GM12878 (cell line): ENCODE data around the gene ANK3.

Source experiments
- ATF7 ChIP-seq: fragments of 450-650 bp; IDR thresholded peaks from 2 replicates; pipeline ENCODE4 v1.6.1; 2016; ENCODE audit warnings: low read depth, mild to moderate bottlenecking
- BCL11A ChIP-seq: IDR thresholded peaks from 2 replicates; pipeline ENCODE4 v1.6.1; 2011; ENCODE audit warnings: low read depth, low read length
- CHD2 ChIP-seq: IDR thresholded peaks from 2 replicates; pipeline ENCODE4 v1.6.1; 2011; ENCODE audit warnings: low read depth, low read length, improper control_type of control experiment, borderline replicate concordance
- CTCF ChIP-seq, 3 experiments: IDR thresholded peaks in 2 of 3; conservative IDR thresholded peaks in 1 of 3; 2 replicates each; pipeline ENCODE4 v1.5.1; 2011; ENCODE audit warnings: low read depth in 3 of 3, low read length in 3 of 3, mild to moderate bottlenecking in 3 of 3, control low read depth in 2 of 3, moderate library complexity in 2 of 3, inconsistent platforms in 1 of 3, mixed read lengths in 1 of 3; ENCODE audit not compliant: control insufficient read depth in 2 of 3, insufficient read depth in 1 of 3; ENCODE audit errors: extremely low read depth in 1 of 3
- FOS ChIP-seq: IDR thresholded peaks from 3 replicates; pipeline ENCODE4 v1.6.1; 2011; ENCODE audit warnings: borderline replicate concordance; ENCODE audit not compliant: insufficient read length; ENCODE audit errors: extremely low read depth
- JUNB ChIP-seq: IDR thresholded peaks from 2 replicates; pipeline ENCODE4 v1.6.1; 2016; ENCODE audit warnings: antibody characterized with exemption, mild to moderate bottlenecking
- MYC ChIP-seq: IDR thresholded peaks from 2 replicates; pipeline ENCODE4 v1.6.1; 2011; ENCODE audit warnings: mild to moderate bottlenecking, low read length, moderate library complexity, inconsistent platforms; ENCODE audit not compliant: insufficient read depth, insufficient replicate concordance, insufficient read length, severe bottlenecking
- POLR2A ChIP-seq: IDR thresholded peaks from 2 replicates; pipeline ENCODE4 v1.6.1; 2011; ENCODE audit warnings: low read depth, mild to moderate bottlenecking, low read length
- RELB ChIP-seq: fragments of 450-650 bp; IDR thresholded peaks from 2 replicates; pipeline ENCODE4 v1.6.1; 2017; ENCODE audit warnings: low read depth, mild to moderate bottlenecking, moderate library complexity
- REST ChIP-seq: IDR thresholded peaks from 2 replicates; pipeline ENCODE4 v1.6.1; 2012; ENCODE audit warnings: mild to moderate bottlenecking, low read depth, low read length

- TF ChIP-seq CTCF (IDR thresholded peaks at IDR 0.05 in 2 of 3, conservative IDR thresholded peaks at IDR 0.05 in 1 of 3; ENCODE audit: control insufficient read depth in 2 of 3, extremely low read depth in 1 of 3, insufficient read depth in 1 of 3, low read depth in 3 of 3, low read length in 3 of 3), result no peak
- TF ChIP-seq REST, result no peak
- TF ChIP-seq MYC, result no peak
- TF ChIP-seq RELB, result no peak
- TF ChIP-seq ATF7, result no peak
- no peak for TF ChIP-seq POLR2A
- no peak for TF ChIP-seq FOS
- TF ChIP-seq BCL11A, result no peak
- TF ChIP-seq JUNB, result no peak
- TF ChIP-seq CHD2, result no peak
Measured at GRCh38 chr10:60430836-60431597, 41.3 kb upstream of the ANK3 start.
